ENCODE results near the gene SENP7. TPM values are rescaled to one million over a fixed set of nuclear protein-coding genes. Genes with fewer than 3 reads are reported as not detected.
A peak's percentile ranks its signal among the peaks of the same experiment; 100 is the strongest.

Gene SENP7
- total RNA-seq (2021) (11.1 and 17.4 TPM in 2 replicates), Bru-seq, nascent RNA (percentile 75 among the genes with signal in this experiment), BruChase-seq, experiment 1, labeled RNA remaining after a 2-hour chase (percentile 72 among the genes with signal in this experiment), BruChase-seq, experiment 2, labeled RNA remaining after a 6-hour chase (percentile 61 among the genes with signal in this experiment)
- long read RNA-seq, full-length matches to known transcripts = 2 of 9 reads
- long read RNA-seq, partial matches to known transcripts = 1 of 9 reads
- long read RNA-seq, other reads (novel, unspliced or antisense) = 6 of 9 reads

GRCh38 chr3:101512646-101513418, at the start of gene SENP7:
TSS of gene SENP7 (minus strand) at chr3:101513212. CDS start at chr3:101513130, 82 bp downstream.
- BruUV-seq (replicated peaks) = no TSS peak
- H3K9me3 ChIP-seq (ENCODE audit: insufficient read depth, low read depth) = no peaks in the 10 kb centered on the region
- H3K27me3 ChIP-seq (ENCODE audit: insufficient read depth, low read depth) = no peaks in the 10 kb centered on the region
- intact Hi-C loops (cut with micrococcal nuclease; ENCODE audit: unreplicated experiment) = loop anchor here (1.0 to 10.0 kb wide), 4 partner anchors 61 to 908 kb away; partner anchors contain the start of genes ADGRG7, PCNP and ZBTB11
- peak within 1 kb of the TSS; percentile 73 for H3K4me3 ChIP-seq
- peaks cover 21% of the 10 kb centered on the region for H3K4me1 ChIP-seq (replicated peaks; ENCODE audit: insufficient read depth)
- TF ChIP-seq CTCF (conservative IDR thresholded peaks at IDR 0.05) (no peak), EZH2 (IDR thresholded peaks at IDR 0.05; ENCODE audit: low read depth) (no peak)
- CTCF ChIA-PET = interaction anchor here (0.6 kb wide), 3 partner anchors 15 to 189 kb away, joined by 3 to 4 read pairs (median 4); partner anchors contain the start of gene RPL24
- H3F3A ChIP-seq (ENCODE audit: insufficient read depth, low read depth) = peaks cover 15% of the 10 kb centered on the region
- POLR2A ChIA-PET (ENCODE audit: unreplicated experiment) = no interaction called here
- no peaks in the 10 kb centered on the region for H3K9me2 ChIP-seq (ENCODE audit: insufficient read depth)
- no peaks in the 10 kb centered on the region for H3K36me3 ChIP-seq (ENCODE audit: low read depth)
- H4K20me1 ChIP-seq (ENCODE audit: insufficient read depth) = no peaks in the 10 kb centered on the region
- peaks cover 6% of the 10 kb centered on the region for H3K79me2 ChIP-seq (ENCODE audit: low read depth)
- DNase-seq = peak; percentile 79 to 84
- H3K27ac ChIP-seq = peak within 1 kb of the TSS; percentile 83
- H2AFZ ChIP-seq = peak within 1 kb of the TSS; percentile 92
- peak within 1 kb of the TSS; percentile 79 for H3K4me2 ChIP-seq

GRCh38 chr3:101561630-101562328, 48.8 kb upstream of the SENP7 start, which contains the start of gene TRMT10C:
TSS of gene TRMT10C (plus strand) at chr3:101561868. CDS start at chr3:101564782, 2,914 bp downstream.
- Histone ChIP-seq H2AFZ (peak within 1 kb of the TSS; percentile 94), H3K9me2 (ENCODE audit: insufficient read depth) (0 out of 2 replicates have a peak, but pooled peaks cover 6% of the 10 kb centered on the region), H4K20me1 (ENCODE audit: insufficient read depth) (peaks cover 42% of the 10 kb centered on the region), H3K4me3 (peak within 1 kb of the TSS; percentile 79), H3K27ac (peak within 1 kb of the TSS; percentile 77), H3K4me2 (peak within 1 kb of the TSS; percentile 96), H3K79me2 (ENCODE audit: low read depth) (peaks cover 52% of the 10 kb centered on the region), H3F3A (ENCODE audit: insufficient read depth, low read depth) (peaks cover 29% of the 10 kb centered on the region), H3K36me3 (ENCODE audit: low read depth) (peaks cover 29% of the 10 kb centered on the region), H3K4me1 (replicated peaks; ENCODE audit: insufficient read depth) (peaks cover 20% of the 10 kb centered on the region), H3K9me3 (ENCODE audit: insufficient read depth, low read depth) (no peaks in the 10 kb centered on the region), H3K27me3 (ENCODE audit: insufficient read depth, low read depth) (peaks cover 13% of the 10 kb centered on the region; the same call in 1 of the 2 replicates)
- no TSS peak for BruUV-seq (replicated peaks)
- POLR2A ChIA-PET (ENCODE audit: unreplicated experiment) = interaction anchor here (0.6 to 0.7 kb wide), 3 partner anchors 9 to 1480 kb away, joined by 3 to 9 read pairs (median 5); partner anchors contain the start of gene TMEM45A
- CTCF ChIA-PET = interaction anchor here (0.7 to 2.5 kb wide), 2 partner anchors 12 to 352 kb away, joined by 3 to 9 read pairs; partner anchors contain the start of gene PCNP
- intact Hi-C loops (cut with micrococcal nuclease; ENCODE audit: unreplicated experiment) = loop anchor here (1.0 kb wide), 1 partner anchor 13 kb away; the partner anchor contains the start of gene PCNP
- DNase-seq = peak; percentile 92 to 95
- TF ChIP-seq CTCF (conservative IDR thresholded peaks at IDR 0.05) = 0 out of 2 replicates have a peak, but pooled peaks have one; percentile 25
- TF ChIP-seq EZH2 (IDR thresholded peaks at IDR 0.05; ENCODE audit: low read depth) = no peak

Measured in PC-9 (cell line).